ENCODE measurements around the gene MEGF9.

DNA sequence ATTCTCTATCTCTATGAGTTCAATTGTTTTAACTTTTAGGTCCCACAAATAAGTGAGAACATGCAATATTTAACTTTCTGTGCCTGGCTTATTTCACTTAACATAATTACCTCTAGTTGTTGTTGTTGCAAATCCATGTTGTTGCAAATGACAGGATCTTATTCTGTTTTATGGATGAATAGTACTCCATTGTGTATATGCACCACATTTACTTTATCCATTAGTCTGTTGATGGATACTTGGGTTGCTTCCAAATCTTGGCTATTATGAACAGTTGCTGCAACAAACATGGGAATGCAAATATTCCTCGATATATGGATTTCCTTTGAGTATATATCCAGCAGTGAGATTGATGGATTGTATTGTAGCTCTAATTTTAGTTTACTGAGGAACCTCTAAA, 36.3 kb downstream of the MEGF9 start:
- TF ChIP-seq, protein P1, sequence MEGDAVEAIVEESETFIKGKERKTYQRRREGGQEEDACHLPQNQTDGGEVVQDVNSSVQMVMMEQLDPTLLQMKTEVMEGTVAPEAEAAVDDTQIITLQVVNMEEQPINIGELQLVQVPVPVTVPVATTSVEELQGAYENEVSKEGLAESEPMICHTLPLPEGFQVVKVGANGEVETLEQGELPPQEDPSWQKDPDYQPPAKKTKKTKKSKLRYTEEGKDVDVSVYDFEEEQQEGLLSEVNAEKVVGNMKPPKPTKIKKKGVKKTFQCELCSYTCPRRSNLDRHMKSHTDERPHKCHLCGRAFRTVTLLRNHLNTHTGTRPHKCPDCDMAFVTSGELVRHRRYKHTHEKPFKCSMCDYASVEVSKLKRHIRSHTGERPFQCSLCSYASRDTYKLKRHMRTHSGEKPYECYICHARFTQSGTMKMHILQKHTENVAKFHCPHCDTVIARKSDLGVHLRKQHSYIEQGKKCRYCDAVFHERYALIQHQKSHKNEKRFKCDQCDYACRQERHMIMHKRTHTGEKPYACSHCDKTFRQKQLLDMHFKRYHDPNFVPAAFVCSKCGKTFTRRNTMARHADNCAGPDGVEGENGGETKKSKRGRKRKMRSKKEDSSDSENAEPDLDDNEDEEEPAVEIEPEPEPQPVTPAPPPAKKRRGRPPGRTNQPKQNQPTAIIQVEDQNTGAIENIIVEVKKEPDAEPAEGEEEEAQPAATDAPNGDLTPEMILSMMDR (IDR thresholded peaks at IDR 0.05; ENCODE audit: insufficient read depth, low read depth, low read length), result no peak
- no peak for TF ChIP-seq EZH2 (IDR thresholded peaks at IDR 0.05; ENCODE audit: insufficient read depth, low read length)

Data from astrocyte (in vitro differentiated cells and primary cell).